ENCODE results near the gene GPATCH1.
"Not testable (repeated sequence)": the region's sequence is repeated elsewhere in the genome, so short reads cannot be mapped to it uniquely, and the experiment has no call there.

Gene GPATCH1

DNA sequence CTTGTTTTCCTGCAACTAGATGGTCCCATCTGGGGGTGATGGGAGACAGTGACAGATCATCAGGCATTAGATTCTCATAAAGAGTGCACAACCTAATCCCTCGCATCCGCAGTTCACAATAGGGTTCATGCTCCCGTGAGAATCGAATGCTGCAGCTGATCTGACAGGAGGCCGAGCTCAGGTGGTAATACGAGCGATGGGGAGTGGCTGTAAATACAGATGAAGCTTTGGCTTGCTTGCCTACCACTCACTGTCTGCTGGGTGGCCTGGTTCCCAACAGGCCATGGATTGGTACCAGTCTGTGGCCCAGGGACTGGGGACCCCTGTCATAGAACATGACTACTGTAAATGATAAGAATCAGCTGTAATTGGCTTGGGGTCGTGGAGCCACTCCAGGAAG, 78.9 kb downstream of the GPATCH1 start:
- H3K4me2 ChIP-seq (ENCODE audit: insufficient read depth, low read length), result 0 out of 2 replicates have a peak overlapping the region, but pooled peaks have one; percentile 22
- no peaks in the 10 kb centered on the region for H3K9me3 ChIP-seq (ENCODE audit: insufficient read depth, low read length, severe bottlenecking)
- H3K4me3 ChIP-seq (ENCODE audit: low read depth in 1 of 2, low read length in 2 of 2), result no peak overlapping the region
- peak overlapping the region; percentile 49 for H3K27ac ChIP-seq (ENCODE audit: low read length)
- ATAC-seq (ENCODE audit: insufficient read depth, low read depth) (no peak; the same call in 2 of the 3 replicates), DNase-seq (no peak)
- peaks cover 25% of the 10 kb centered on the region for H3K4me1 ChIP-seq (ENCODE audit: insufficient read depth, low read length)
- no peak for TF ChIP-seq EZH2 (IDR thresholded peaks at IDR 0.05; ENCODE audit: borderline replicate concordance, low read depth, low read length, severe bottlenecking)
- TF ChIP-seq, protein P1, sequence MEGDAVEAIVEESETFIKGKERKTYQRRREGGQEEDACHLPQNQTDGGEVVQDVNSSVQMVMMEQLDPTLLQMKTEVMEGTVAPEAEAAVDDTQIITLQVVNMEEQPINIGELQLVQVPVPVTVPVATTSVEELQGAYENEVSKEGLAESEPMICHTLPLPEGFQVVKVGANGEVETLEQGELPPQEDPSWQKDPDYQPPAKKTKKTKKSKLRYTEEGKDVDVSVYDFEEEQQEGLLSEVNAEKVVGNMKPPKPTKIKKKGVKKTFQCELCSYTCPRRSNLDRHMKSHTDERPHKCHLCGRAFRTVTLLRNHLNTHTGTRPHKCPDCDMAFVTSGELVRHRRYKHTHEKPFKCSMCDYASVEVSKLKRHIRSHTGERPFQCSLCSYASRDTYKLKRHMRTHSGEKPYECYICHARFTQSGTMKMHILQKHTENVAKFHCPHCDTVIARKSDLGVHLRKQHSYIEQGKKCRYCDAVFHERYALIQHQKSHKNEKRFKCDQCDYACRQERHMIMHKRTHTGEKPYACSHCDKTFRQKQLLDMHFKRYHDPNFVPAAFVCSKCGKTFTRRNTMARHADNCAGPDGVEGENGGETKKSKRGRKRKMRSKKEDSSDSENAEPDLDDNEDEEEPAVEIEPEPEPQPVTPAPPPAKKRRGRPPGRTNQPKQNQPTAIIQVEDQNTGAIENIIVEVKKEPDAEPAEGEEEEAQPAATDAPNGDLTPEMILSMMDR (IDR thresholded peaks at IDR 0.05; ENCODE audit: borderline replicate concordance, extremely low read depth, low read length, poor library complexity, severe bottlenecking), result no peak
- no peaks in the 10 kb centered on the region for H3K79me2 ChIP-seq (ENCODE audit: insufficient read depth, low read length)
- H3K27me3 ChIP-seq (ENCODE audit: insufficient read depth, low read length, poor library complexity), result no peaks in the 10 kb centered on the region
- 0 out of 2 replicates have a peak, but pooled peaks cover 2% of the 10 kb centered on the region for H4K20me1 ChIP-seq (ENCODE audit: insufficient read depth, low read length)
- H3K9ac ChIP-seq (ENCODE audit: low read depth, low read length), result no peak overlapping the region
- H3K36me3 ChIP-seq (ENCODE audit: insufficient read depth, low read length), result no peaks in the 10 kb centered on the region
- peak overlapping the region; percentile 5; the same call in 1 of the 2 replicates for H2AFZ ChIP-seq (ENCODE audit: low read depth, low read length)

DNA sequence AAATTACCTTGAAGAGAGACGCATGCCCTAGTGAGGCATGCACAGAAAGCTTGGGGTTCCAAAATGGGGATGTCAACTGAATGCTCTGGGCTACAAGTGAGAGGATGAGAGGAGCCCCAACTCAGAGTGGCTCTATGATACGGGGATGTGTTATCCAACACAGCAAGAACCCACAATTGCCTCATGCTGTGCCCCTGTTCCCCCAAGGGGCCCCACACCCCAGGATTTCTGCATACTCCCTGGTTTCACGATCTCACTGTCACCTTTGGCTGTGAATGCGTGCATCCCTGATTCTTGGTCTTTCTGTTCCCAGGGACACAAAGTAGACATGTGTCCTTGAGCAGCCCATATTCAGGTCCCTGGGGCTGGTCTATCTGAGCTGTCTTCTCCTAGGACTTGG, 80.2 kb downstream of the GPATCH1 start:
- Histone ChIP-seq H3K4me3 (ENCODE audit: low read depth in 1 of 2, low read length in 2 of 2) (no peak overlapping the region), H3K9me3 (ENCODE audit: insufficient read depth, low read length, severe bottlenecking) (no peaks in the 10 kb centered on the region), H3K79me2 (ENCODE audit: insufficient read depth, low read length) (no peaks in the 10 kb centered on the region), H3K4me2 (ENCODE audit: insufficient read depth, low read length) (no peak overlapping the region), H3K4me1 (ENCODE audit: insufficient read depth, low read length) (peaks cover 25% of the 10 kb centered on the region), H2AFZ (ENCODE audit: low read depth, low read length) (no peak overlapping the region), H3K27ac (ENCODE audit: low read length) (no peak overlapping the region), H4K20me1 (ENCODE audit: insufficient read depth, low read length) (0 out of 2 replicates have a peak, but pooled peaks cover 2% of the 10 kb centered on the region), H3K9ac (ENCODE audit: low read depth, low read length) (no peak overlapping the region), H3K36me3 (ENCODE audit: insufficient read depth, low read length) (no peaks in the 10 kb centered on the region), H3K27me3 (ENCODE audit: insufficient read depth, low read length, poor library complexity) (no peaks in the 10 kb centered on the region)
- DNase-seq (no peak), ATAC-seq (ENCODE audit: insufficient read depth, low read depth) (no peak)
- TF ChIP-seq, protein P1 (IDR thresholded peaks at IDR 0.05; ENCODE audit: borderline replicate concordance, extremely low read depth, low read length, poor library complexity, severe bottlenecking), result no peak
- no peak for TF ChIP-seq EZH2 (IDR thresholded peaks at IDR 0.05; ENCODE audit: borderline replicate concordance, low read depth, low read length, severe bottlenecking)

DNA sequence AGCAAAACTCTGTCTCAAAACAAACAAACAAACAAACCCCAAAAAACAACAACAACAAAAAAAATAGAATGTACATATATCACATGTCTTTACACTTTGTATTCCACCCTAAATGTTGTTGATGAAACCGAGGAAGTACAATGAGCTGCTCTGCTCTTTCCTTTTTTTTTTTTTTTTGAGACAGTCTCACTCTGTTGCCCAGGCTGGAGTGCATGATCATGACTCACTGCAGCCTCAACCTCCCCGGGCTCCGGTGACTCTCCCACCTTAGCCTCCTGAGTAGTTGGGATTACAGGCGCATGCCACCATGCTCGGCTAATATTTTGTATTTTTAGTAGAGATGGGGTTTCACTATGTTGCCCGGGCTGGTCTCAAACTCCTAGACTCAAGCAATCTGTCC, 82.5 kb downstream of the GPATCH1 start:
- H4K20me1 ChIP-seq (ENCODE audit: insufficient read depth, low read length), result 0 out of 2 replicates have a peak, but pooled peaks cover 2% of the 10 kb centered on the region
- peaks cover 4% of the 10 kb centered on the region for H3K9me3 ChIP-seq (ENCODE audit: insufficient read depth, low read length, severe bottlenecking)
- no peak overlapping the region for H2AFZ ChIP-seq (ENCODE audit: low read depth, low read length)
- no peaks in the 10 kb centered on the region for H3K36me3 ChIP-seq (ENCODE audit: insufficient read depth, low read length)
- ATAC-seq (ENCODE audit: insufficient read depth, low read depth) (no peak), DNase-seq (no peak)
- no peak overlapping the region for H3K9ac ChIP-seq (ENCODE audit: low read depth, low read length)
- no peak overlapping the region for H3K27ac ChIP-seq (ENCODE audit: low read length)
- no peak for TF ChIP-seq EZH2 (IDR thresholded peaks at IDR 0.05; ENCODE audit: borderline replicate concordance, low read depth, low read length, severe bottlenecking)
- TF ChIP-seq, protein P1 (IDR thresholded peaks at IDR 0.05; ENCODE audit: borderline replicate concordance, extremely low read depth, low read length, poor library complexity, severe bottlenecking), result no peak
- H3K79me2 ChIP-seq (ENCODE audit: insufficient read depth, low read length), result no peaks in the 10 kb centered on the region
- no peak overlapping the region for H3K4me2 ChIP-seq (ENCODE audit: insufficient read depth, low read length)
- H3K4me3 ChIP-seq (ENCODE audit: low read depth in 1 of 2, low read length in 2 of 2), result no peak overlapping the region
- H3K27me3 ChIP-seq (ENCODE audit: insufficient read depth, low read length, poor library complexity), result no peaks in the 10 kb centered on the region
- H3K4me1 ChIP-seq (ENCODE audit: insufficient read depth, low read length), result peaks cover 19% of the 10 kb centered on the region

DNA sequence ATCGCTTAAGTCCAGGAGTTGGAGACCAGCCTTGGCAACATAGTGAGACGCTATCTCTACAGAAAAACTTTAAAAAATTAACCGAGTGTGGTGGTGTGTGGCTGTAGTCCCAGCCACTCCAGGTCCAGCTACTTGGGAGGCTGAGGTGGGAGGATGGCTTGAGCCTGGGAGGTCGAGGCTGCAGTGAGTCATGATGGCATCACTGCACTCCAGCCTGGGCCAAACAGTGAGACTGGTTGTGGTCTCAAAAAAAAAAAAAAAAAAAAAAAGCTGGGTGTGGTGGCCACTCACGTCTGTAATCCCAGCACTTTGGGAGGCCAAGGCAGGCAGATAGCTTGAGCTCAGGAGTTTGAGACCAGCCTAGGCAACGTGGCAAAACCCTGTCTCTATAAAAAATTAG, 85.1 kb downstream of the GPATCH1 start:
- H3K36me3 ChIP-seq (ENCODE audit: insufficient read depth, low read length); H3K4me1 ChIP-seq (ENCODE audit: insufficient read depth, low read length); H2AFZ ChIP-seq (ENCODE audit: low read depth, low read length); H3K9me3 ChIP-seq (ENCODE audit: insufficient read depth, low read length, severe bottlenecking); ATAC-seq (ENCODE audit: insufficient read depth, low read depth); H3K9ac ChIP-seq (ENCODE audit: low read depth, low read length); H3K27ac ChIP-seq (ENCODE audit: low read length); DNase-seq; H4K20me1 ChIP-seq (ENCODE audit: insufficient read depth, low read length); H3K4me2 ChIP-seq (ENCODE audit: insufficient read depth, low read length); H3K4me3 ChIP-seq (ENCODE audit: low read depth in 1 of 2, low read length in 2 of 2); H3K27me3 ChIP-seq (ENCODE audit: insufficient read depth, low read length, poor library complexity); H3K79me2 ChIP-seq (ENCODE audit: insufficient read depth, low read length): not testable (repeated sequence)
